ENCODE results near the gene SLC10A3. TPM values are rescaled to one million over a fixed set of nuclear protein-coding genes. Genes with fewer than 3 reads are reported as not detected.
A peak's percentile ranks its signal among the peaks of the same experiment; 100 is the strongest.

The SLC10A3 gene
- total and polyA plus RNA-seq, 2 donors (not counting 3 experiments of a cell fraction or from before 2014, with no cell fraction given): 21.9 to 22.6 TPM

DNA sequence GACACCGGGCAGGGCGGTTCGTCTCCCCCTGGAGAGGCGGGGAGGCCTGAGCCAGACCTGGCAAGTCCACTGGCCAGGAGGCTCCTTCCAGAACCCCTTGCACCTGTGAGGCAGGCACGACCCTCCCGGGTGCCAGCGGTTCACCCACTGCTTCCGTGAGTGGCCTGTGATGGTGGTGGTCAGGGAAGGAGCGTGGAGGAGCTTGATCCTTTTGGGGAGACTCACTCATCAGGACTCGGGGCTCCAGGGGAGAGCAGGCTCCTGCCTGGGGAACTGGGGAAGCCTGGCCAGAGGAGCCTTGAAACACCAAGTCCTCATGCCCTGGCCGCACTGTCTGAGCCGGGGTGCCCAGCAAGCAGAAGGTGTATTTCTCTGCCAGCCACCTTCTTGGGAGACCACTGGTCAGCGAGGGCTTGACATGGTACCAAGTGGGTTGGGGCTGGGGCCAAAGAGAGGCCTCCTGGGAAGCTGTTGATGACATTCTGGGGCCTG is 45.6 kb downstream of the SLC10A3 start:
- H3K4me2 ChIP-seq (ENCODE audit: insufficient read depth, low read length): peak overlapping the region; percentile 74
- H3K4me3 ChIP-seq (replicated peaks in 1 of 3; ENCODE audit: insufficient read depth in 1 of 3, low read depth in 1 of 3, low read length in 3 of 3): peak overlapping the region; percentile 35 to 69 (median 50)
- no peak for TF ChIP-seq POLR2A (IDR thresholded peaks at IDR 0.05; ENCODE audit: low read depth, low read length)
- no peak for TF ChIP-seq FOS (IDR thresholded peaks at IDR 0.05; ENCODE audit: borderline replicate concordance, insufficient read depth, low read length)
- TF ChIP-seq EZH2 (IDR thresholded peaks at IDR 0.05; ENCODE audit: borderline replicate concordance, low read depth, low read length, severe bottlenecking): no peak
- POLR2A ChIA-PET: no interaction called here
- intact Hi-C loops (cut with micrococcal nuclease) (loop anchor here (5.0 kb wide), 2 partner anchors 32 to 38 kb away; partner anchors contain the start of genes DNASE1L1 and LAGE3), dilution Hi-C loops (cut with MboI; ENCODE audit: extremely low pct_ligation_motif_present, low sequenced_read_pairs) (no loop called here)
- no peak for DNase-seq (ENCODE audit: low read depth, low spot score)
- H3K9me3 ChIP-seq (replicated peaks; ENCODE audit: control insufficient read depth, insufficient read depth, low read length): no peaks in the 10 kb centered on the region
- H3K4me1 ChIP-seq (ENCODE audit: control insufficient read depth, extremely low read depth, insufficient read depth, low read length): peaks cover 8% of the 10 kb centered on the region
- H3K36me3 ChIP-seq (ENCODE audit: control insufficient read depth in 2 of 2, extremely low read depth in 1 of 2, insufficient read depth in 2 of 2, low read length in 2 of 2): peaks cover 4 to 44% of the 10 kb centered on the region in 2 experiments
- CTCF ChIA-PET: interaction anchor here (1.1 to 1.5 kb wide), 2 partner anchors 46 to 83 kb away, joined by 4 read pairs; partner anchors contain the start of gene RPL10
- no peak for FAIRE-seq
- no peaks in the 10 kb centered on the region for H3K9me1 ChIP-seq (replicated peaks; ENCODE audit: control insufficient read depth, extremely low read depth, insufficient read depth, low read length)
- no TSS peak for BruUV-seq (replicated peaks)
- H2AFZ ChIP-seq (ENCODE audit: low read depth, low read length): no peak overlapping the region
- no peaks in the 10 kb centered on the region for H3K27me3 ChIP-seq (ENCODE audit: control insufficient read depth in 2 of 2, insufficient read depth in 2 of 2, low read length in 2 of 2)
- peaks cover 39% of the 10 kb centered on the region for H3K79me2 ChIP-seq (ENCODE audit: control insufficient read depth, insufficient read depth, low read length)
- peak overlapping the region; percentile 63 for H3K27ac ChIP-seq (ENCODE audit: insufficient read depth, low read depth, low read length)
- no peaks in the 10 kb centered on the region for H4K20me1 ChIP-seq (replicated peaks; ENCODE audit: control insufficient read depth, extremely low read depth, insufficient read depth, low read length)
- peak overlapping the region; percentile 84 for H3K9ac ChIP-seq (replicated peaks; ENCODE audit: extremely low read depth, insufficient read depth, low read length)

DNA sequence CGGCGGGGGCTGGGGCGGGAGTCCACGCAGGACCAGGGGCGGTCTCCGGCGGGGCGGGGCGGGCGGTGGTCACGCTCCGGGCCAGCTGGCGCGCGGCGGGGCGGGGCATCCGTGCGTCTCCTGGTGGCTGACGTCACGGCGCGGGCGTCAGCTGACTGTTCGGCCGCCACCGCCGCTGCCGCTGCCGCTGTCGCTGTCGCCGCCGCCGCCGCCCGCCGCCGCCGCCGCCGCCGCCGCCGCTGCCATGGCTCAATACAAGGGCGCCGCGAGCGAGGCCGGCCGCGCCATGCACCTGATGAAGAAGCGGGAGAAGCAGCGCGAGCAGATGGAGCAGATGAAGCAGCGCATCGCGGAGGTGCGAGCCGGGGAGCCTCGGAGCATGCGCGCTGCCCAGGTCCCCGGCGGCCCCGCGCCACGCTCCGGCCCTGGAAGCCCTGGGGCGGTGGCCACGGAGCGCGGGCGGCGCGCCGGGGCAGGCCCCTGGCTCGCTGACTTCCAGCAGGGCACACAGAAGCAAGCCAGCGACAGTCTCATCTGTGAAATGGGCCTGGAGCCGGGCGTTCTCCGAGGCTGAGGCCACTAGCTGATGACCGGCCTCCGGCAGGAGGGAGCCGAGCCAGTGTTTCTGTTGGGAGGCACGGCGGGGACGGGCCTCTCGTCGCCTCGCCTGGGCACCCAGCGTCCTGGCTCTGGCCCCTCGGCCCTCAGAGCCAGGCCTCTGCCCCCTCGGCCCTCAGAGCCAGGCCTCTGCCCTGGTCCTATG is 46.3 kb downstream of the SLC10A3 start, which contains the start of gene FAM50A:
FAM50A (plus strand) TSS at position 150 of the 763 bp plus-strand sequence; CDS start at position 245, 95 bp downstream.
- FAIRE-seq: peak; percentile 54
- peak; percentile 40 for DNase-seq (ENCODE audit: low read depth, low spot score)
- dilution Hi-C loops (cut with MboI; ENCODE audit: extremely low pct_ligation_motif_present, low sequenced_read_pairs) (no loop called here), intact Hi-C loops (cut with micrococcal nuclease) (loop anchor here (5.0 kb wide), 2 partner anchors 33 to 37 kb away; partner anchors contain the start of genes DNASE1L1 and LAGE3)
- Histone ChIP-seq H3K9me1 (replicated peaks; ENCODE audit: control insufficient read depth, extremely low read depth, insufficient read depth, low read length) (no peaks in the 10 kb centered on the region), H3K27ac (ENCODE audit: insufficient read depth, low read depth, low read length) (peak within 1 kb of the TSS; percentile 63), H2AFZ (ENCODE audit: low read depth, low read length) (peak within 1 kb of the TSS; percentile 26), H3K36me3 (ENCODE audit: control insufficient read depth in 2 of 2, extremely low read depth in 1 of 2, insufficient read depth in 2 of 2, low read length in 2 of 2) (peaks cover 4 to 39% of the 10 kb centered on the region in 2 experiments), H3K9ac (replicated peaks; ENCODE audit: extremely low read depth, insufficient read depth, low read length) (peak within 1 kb of the TSS; percentile 84), H3K4me2 (ENCODE audit: insufficient read depth, low read length) (peak within 1 kb of the TSS; percentile 74), H3K4me3 (replicated peaks in 1 of 3; ENCODE audit: insufficient read depth in 1 of 3, low read depth in 1 of 3, low read length in 3 of 3) (peak within 1 kb of the TSS; percentile 35 to 69 (median 50)), H3K4me1 (ENCODE audit: control insufficient read depth, extremely low read depth, insufficient read depth, low read length) (peaks cover 8% of the 10 kb centered on the region), H3K9me3 (replicated peaks; ENCODE audit: control insufficient read depth, insufficient read depth, low read length) (no peaks in the 10 kb centered on the region), H4K20me1 (replicated peaks; ENCODE audit: control insufficient read depth, extremely low read depth, insufficient read depth, low read length) (no peaks in the 10 kb centered on the region), H3K79me2 (ENCODE audit: control insufficient read depth, insufficient read depth, low read length) (peaks cover 45% of the 10 kb centered on the region), H3K27me3 (ENCODE audit: control insufficient read depth in 2 of 2, insufficient read depth in 2 of 2, low read length in 2 of 2) (no peaks in the 10 kb centered on the region)
- TF ChIP-seq JUN (IDR thresholded peaks at IDR 0.05; ENCODE audit: borderline replicate concordance, insufficient read depth, insufficient read length, low read depth): no peak
- TF ChIP-seq POLR2A (IDR thresholded peaks at IDR 0.05; ENCODE audit: low read depth, low read length): no peak
- TF ChIP-seq MYC (IDR thresholded peaks at IDR 0.05; ENCODE audit: low read depth, low read length): no peak
- TF ChIP-seq POLR2AphosphoS5 (IDR thresholded peaks at IDR 0.05; ENCODE audit: insufficient read depth, low read depth, low read length): peak; percentile 44
- CTCF ChIA-PET: interaction anchor here (0.7 to 1.5 kb wide), 4 partner anchors 19 to 83 kb away, joined by 3 to 5 read pairs (median 4); partner anchors contain the start of gene RPL10
- no TSS peak for BruUV-seq (replicated peaks)
- POLR2A ChIA-PET: no interaction called here
